Measurements from ENCODE around the gene MARCHF2.
"Not testable (repeated sequence)": the region's sequence is repeated elsewhere in the genome, so short reads cannot be mapped to it uniquely, and the experiment has no call there.

MARCHF2 gene

DNA sequence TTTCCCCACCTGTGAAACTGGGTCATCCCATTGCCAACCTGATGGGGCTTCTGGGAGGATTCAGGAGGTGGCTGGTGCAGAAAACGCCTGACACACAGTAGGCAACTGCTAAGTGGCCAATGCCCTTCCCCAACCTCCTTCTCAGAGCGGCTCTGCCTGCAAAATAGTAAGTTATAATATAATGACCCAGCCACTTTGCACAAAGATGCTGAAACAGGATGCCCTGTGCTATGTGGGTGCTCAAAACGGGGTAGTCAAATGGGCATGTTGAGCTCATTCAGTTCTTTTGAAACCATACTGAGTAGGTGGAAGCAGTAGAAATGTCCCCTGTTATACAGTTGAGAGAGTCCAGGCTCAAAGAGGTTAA is 507 bp downstream of the MARCHF2 start:
- DNase-seq: peak; percentile 73

- no peak for DNase-seq
Observed at GRCh38 chr19:8416796-8417195, 3.7 kb downstream of the MARCHF2 start.

DNA sequence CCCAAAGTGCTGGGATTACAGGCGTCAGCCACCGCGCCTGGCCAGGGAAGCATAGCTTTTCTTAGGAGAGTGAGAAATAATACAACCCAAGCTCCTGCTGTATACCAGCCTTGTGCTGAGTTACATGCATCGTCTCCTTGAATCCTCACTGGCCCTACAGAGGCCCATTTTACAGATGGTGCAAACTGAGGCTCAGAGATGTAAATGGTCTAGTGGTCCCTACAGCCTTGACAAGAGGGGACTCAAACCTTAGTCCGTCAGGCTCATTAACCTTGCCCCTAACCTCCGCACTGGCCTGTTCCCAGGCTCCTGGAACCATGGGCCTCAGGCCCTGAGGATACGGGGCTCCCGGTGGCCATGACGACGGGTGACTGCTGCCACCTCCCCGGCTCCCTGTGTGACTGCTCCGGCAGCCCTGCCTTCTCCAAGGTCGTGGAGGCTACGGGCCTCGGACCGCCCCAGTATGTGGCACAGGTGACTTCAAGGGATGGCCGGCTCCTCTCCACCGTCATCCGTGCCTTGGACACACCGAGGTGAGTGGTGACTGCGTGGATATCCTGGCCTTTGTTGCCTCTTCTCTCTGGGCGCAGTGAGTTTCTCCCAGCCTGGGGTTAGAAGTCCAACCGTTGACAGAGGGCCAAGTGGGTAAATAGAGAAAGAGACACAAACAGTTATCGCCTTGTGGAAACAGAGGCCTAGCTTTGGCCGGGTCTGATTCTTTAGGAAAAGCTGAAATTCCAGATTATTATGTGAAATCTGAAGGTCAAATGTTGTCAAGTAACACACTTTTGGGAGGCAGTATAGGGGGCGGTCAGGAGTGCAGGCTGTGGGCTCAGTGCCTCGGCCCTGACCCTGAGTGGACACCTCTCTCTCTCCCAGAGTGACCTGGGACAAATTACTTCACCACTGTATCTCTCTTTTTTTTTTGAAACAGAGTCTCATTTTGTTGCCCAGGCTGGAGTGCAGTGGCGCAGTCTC is 8.7 kb downstream of the MARCHF2 start:
- DNase-seq: no peak

- peak; percentile 98 for DNase-seq
Observed at GRCh38 chr19:8423817-8424223, 10.7 kb downstream of the MARCHF2 start.

- DNase-seq: not testable (repeated sequence)
Observed at GRCh38 chr19:8425331-8425730, 12.2 kb downstream of the MARCHF2 start.

DNA sequence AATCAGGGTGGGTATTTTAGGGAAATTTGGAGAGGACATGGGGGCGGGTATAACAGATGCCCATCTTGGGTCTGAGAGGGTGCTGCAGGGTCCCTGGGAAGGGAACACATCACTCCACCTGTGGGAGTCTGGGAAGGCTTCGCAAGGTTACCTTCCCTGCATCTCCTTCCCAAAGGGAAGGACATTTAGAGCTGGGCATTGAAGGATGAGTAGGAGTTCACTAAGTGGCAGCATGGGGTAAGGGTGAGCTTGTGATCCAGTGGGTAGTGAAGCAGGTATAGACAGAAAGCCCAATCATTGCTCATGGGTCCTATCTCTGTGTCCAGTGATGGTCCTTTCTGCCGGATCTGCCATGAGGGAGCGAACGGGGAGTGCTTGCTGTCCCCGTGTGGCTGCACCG is 13.2 kb downstream of the MARCHF2 start:
- DNase-seq: no peak

DNA sequence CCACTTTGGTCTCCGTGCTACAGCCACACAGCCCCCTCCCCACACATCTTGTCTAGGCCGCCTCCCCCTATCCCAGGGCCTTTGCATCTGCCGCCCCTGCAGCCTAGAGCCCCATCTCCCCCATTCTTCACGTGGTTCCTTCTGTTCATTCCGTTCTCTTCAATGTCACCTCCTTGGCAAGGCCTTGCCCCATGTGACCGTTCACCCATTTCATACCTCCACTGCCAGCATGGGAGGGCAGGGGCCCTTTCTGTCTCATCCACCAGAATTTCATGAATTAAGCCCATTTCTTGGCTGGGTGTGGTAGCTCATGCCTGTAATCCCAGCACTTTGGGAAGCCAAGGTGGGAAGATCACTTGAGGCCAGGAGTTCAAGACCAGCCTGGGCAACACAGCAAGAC is 15.9 kb downstream of the MARCHF2 start:
- DNase-seq: no peak

DNA sequence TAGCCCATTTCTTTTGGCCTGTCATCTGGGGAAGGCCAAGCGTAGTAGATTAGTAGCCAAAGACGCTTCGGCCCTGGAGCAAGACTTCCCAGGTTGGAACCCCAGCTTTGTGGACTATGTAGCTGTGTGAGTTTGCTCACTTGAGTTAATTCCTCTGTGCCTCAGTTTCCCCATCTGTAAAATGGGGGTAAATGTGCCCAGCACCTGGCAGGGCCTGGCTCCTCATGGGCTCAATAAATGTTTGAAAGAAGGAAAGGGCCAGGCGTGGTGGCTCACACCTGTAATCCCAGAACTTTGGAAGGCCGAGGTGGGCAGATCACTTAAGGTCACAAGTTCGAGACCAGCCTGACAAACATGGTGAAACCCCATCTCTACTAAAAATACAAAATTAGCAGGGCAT is 16.7 kb downstream of the MARCHF2 start:
- DNase-seq: no peak

DNA sequence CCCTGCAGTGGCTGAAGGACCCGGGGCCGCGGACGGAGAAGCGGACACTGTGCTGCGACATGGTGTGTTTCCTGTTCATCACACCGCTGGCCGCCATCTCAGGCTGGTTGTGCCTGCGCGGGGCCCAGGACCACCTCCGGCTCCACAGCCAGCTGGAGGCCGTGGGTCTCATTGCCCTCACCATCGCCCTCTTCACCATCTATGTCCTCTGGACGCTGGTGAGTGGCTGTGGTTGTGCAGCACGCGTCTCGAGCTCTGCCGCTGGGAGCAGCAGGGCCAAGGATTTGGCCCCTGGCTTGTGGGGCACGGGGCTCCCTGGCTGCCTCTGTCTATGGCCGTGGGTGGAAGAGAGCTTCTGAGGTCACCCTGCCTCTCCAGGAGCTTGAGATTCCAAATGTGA is 17.5 kb downstream of the MARCHF2 start:
- DNase-seq: no peak

- DNase-seq: no peak
Observed at GRCh38 chr19:8438236-8438635, 25.1 kb downstream of the MARCHF2 start.

- DNase-seq: no peak
Observed at GRCh38 chr19:8441725-8442544, 28.8 kb downstream of the MARCHF2 start.

GRCh38 chr19:8444140-8444676 is 31.1 kb downstream of the MARCHF2 start:
- not testable (repeated sequence) for DNase-seq

- peak; percentile 99 for DNase-seq
Observed at GRCh38 chr19:8444677-8445487, 31.8 kb downstream of the MARCHF2 start, which contains the start of gene HNRNPM. HNRNPM (plus strand) TSS chr19:8444975; CDS start chr19:8444999, 24 bp downstream.

DNA sequence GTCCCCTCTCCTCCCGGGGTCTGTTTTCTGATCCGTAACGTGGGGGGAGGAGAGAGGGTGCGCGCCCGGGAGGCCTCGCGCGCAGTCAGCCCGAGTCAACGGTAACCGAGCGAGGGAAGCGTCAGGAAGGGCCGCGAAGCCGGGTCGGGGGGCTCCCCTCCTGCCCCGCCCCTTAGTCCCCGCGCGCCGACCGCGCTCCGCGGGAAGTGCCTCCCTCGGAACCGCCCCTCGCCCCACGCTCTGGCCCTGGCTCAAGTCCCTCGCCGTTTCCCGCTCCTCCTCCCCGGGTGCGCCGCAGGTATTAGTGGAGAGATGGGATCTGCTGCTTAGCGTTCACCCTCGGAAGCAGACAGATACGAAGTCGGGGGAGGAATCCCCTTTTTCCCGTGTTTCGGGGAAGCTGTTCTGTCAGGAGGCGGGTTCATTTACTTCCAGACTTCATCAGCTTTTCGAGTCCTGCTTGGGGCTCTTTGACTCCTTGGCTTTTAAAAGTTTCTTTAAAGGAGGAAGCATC is 32.4 kb downstream of the MARCHF2 start:
- peak; percentile 52 for DNase-seq

- peak; percentile 74 for DNase-seq
Observed at GRCh38 chr19:8446061-8446709, 33.1 kb downstream of the MARCHF2 start.

- DNase-seq: no peak
Observed at GRCh38 chr19:8449830-8450229, 36.7 kb downstream of the MARCHF2 start.

GRCh38 chr19:8451377-8451776 is 38.3 kb downstream of the MARCHF2 start:
- DNase-seq: no peak

GRCh38 chr19:8451885-8452284 is 38.8 kb downstream of the MARCHF2 start:
- DNase-seq: no peak

DNA sequence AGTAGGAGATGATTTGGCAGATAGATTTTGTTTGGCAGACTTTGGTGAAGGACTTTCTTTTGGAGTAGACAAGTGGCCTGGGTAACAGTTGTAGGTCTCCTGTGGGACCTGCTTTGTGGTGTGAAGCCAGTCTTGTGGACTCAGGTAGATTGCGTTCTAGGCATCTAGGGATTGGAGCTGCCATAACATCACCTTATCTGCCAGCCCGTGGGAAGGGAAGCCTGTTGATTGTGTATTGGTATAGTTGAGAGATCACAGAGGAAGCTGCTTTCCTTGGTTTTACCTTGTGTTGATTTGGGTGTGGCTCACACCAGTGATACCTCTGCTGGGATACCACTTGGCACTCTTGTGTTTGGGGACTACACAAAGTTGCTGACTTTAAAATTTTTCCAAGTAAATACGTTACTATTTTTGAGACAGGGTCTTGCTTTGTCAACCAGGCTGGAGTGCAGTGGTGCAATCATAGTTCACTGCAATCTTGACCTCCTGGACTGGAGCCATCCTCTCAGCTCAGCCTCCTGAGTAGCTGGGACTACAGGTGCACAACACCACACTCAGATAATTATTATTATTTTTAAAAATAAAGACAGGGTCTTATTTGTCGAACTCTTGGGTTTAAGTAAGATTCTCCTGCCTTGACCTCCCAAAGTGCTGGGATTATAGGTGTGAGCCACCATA is 39.5 kb downstream of the MARCHF2 start:
- DNase-seq: no peak

GRCh38 chr19:8453616-8454015 is 40.5 kb downstream of the MARCHF2 start:
- no peak for DNase-seq

DNA sequence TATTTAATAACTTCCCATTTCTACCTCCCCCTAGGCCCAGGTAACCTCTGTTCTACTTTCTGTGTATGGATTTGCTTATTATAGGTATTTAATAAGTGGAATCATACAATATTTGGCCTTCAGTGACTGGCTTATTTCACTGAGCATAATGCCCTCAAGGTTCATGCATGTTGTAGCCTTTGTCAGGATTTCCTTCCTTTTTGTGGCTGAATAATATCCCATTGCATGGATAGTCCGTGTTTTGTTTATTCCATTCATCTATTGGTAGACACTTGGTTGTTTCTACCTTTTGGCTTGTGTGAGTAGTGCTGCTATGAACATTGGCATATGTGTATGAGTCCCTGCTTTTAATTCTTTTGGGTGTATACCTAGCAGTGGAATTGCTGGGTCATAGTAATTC is 41.1 kb downstream of the MARCHF2 start:
- DNase-seq: no peak
